Ishikawa (cell line): ENCODE measurements around the gene RIN1.

Experiments used
- CEBPB ChIP-seq: IDR thresholded peaks from 2 replicates; pipeline ENCODE4 v1.6.1; 2012
- CREB1 ChIP-seq: IDR thresholded peaks from 2 replicates; pipeline ENCODE4 v1.6.1; 2012; ENCODE audit warnings: low read depth
- EGR1 ChIP-seq: IDR thresholded peaks from 2 replicates; pipeline ENCODE4 v1.6.1; 2012
- EP300 ChIP-seq: IDR thresholded peaks from 2 replicates; pipeline ENCODE4 v1.6.1; 2012; ENCODE audit warnings: borderline replicate concordance
- FOXM1 ChIP-seq: IDR thresholded peaks from 2 replicates; pipeline ENCODE4 v1.6.1; 2012; ENCODE audit warnings: low read depth, borderline replicate concordance
- MAX ChIP-seq: IDR thresholded peaks from 2 replicates; pipeline ENCODE4 v1.6.1; 2012
- NFIC ChIP-seq: IDR thresholded peaks from 2 replicates; pipeline ENCODE4 v1.6.1; 2012
- RAD21 ChIP-seq: IDR thresholded peaks from 2 replicates; pipeline ENCODE4 v1.6.1; 2012; ENCODE audit warnings: low read depth
- REST ChIP-seq: IDR thresholded peaks from 2 replicates; pipeline ENCODE4 v1.6.1; 2012; ENCODE audit warnings: low read depth, mild to moderate bottlenecking
- TAF1 ChIP-seq: IDR thresholded peaks from 2 replicates; pipeline ENCODE4 v1.6.1; 2012; ENCODE audit warnings: low read depth, mild to moderate bottlenecking
- TCF12 ChIP-seq: IDR thresholded peaks from 2 replicates; pipeline ENCODE4 v1.6.1; 2012; ENCODE audit warnings: low read depth
- TEAD4 ChIP-seq: IDR thresholded peaks from 2 replicates; pipeline ENCODE4 v1.6.1; 2012
- USF1 ChIP-seq: IDR thresholded peaks from 2 replicates; pipeline ENCODE4 v1.6.1; 2012
- YY1 ChIP-seq: IDR thresholded peaks from 2 replicates; pipeline ENCODE4 v1.6.1; 2012; ENCODE audit warnings: low read depth
- ZBTB7A ChIP-seq: IDR thresholded peaks from 2 replicates; pipeline ENCODE4 v1.6.1; 2012; ENCODE audit warnings: low read depth

The RIN1 gene

GRCh38 chr11:66299186-66299585, 37.0 kb downstream of the RIN1 start:
- no peak for TF ChIP-seq CREB1
- no peak for TF ChIP-seq EP300
- no peak for TF ChIP-seq MAX
- no peak for TF ChIP-seq TAF1
- TF ChIP-seq TCF12 = no peak
- TF ChIP-seq USF1 = no peak
- TF ChIP-seq NFIC = no peak
- no peak for TF ChIP-seq EGR1
- TF ChIP-seq YY1 = no peak
- no peak for TF ChIP-seq REST
- no peak for TF ChIP-seq CEBPB
- no peak for TF ChIP-seq RAD21
- no peak for TF ChIP-seq FOXM1
- TF ChIP-seq ZBTB7A = no peak
- TF ChIP-seq TEAD4 = no peak

- TF ChIP-seq REST (no peak), ZBTB7A (no peak), CEBPB (no peak), CREB1 (no peak), RAD21 (no peak), TEAD4 (no peak), TAF1 (no peak), TCF12 (no peak), EGR1 (no peak)
Measured at GRCh38 chr11:66297610-66298009, 38.6 kb downstream of the RIN1 start.

GRCh38 chr11:66294626-66295620, 41.3 kb downstream of the RIN1 start:
- TF ChIP-seq ZBTB7A (no peak), YY1 (no peak), REST (no peak), FOXM1 (no peak), NFIC (no peak), EP300 (no peak), USF1 (no peak), MAX (no peak), RAD21 (no peak)

GRCh38 chr11:66293777-66294625, 42.2 kb downstream of the RIN1 start:
- no peak for TF ChIP-seq USF1
- TF ChIP-seq ZBTB7A = no peak
- no peak for TF ChIP-seq NFIC
- no peak for TF ChIP-seq FOXM1
- no peak for TF ChIP-seq TEAD4
- no peak for TF ChIP-seq TCF12
